Measurements from ENCODE around the gene SYTL3.

- TF ChIP-seq GATA3 (IDR thresholded peaks at IDR 0.05; ENCODE audit: low read depth, low read length) (no peak), GATA2 (IDR thresholded peaks at IDR 0.05; ENCODE audit: low read depth, low read length) (no peak)
Measured at GRCh38 chr6:158769234-158769770, 119.4 kb downstream of the SYTL3 start.

Measured in SH-SY5Y (cell line).